ENCODE data around the gene BSPH1.

The BSPH1 gene, protein sequence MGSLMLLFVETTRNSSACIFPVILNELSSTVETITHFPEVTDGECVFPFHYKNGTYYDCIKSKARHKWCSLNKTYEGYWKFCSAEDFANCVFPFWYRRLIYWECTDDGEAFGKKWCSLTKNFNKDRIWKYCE

DNA sequence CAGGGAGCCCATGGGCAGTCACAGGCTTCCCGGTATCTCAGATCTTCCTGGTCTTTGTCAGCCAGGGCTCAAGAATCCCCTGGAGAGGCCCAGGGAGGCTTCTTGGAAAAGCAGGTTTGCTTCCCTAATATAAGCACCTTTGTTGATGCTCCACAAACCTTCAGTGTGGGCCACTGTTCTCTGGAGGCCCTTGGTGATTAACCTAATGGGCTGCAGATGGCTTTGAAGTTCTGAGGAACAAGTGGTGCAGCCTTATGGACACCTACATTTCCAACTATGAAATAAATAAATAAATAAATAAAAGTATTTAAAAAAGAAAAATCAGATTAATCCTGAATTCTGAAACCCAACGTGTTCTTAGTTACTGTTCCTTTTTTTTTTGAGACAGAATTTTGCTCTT lies at the start of gene BSPH1:
BSPH1 (minus strand) TSS at position 101 of the 400 bp plus-strand sequence; CDS start at position 12, 89 bp downstream.
- no peaks in the 10 kb centered on the region for H3K79me2 ChIP-seq (ENCODE audit: insufficient read depth, low read length)
- no peak within 1 kb of the TSS for H3K9ac ChIP-seq (ENCODE audit: low read length)
- H3K27ac ChIP-seq (ENCODE audit: low read depth, low read length, poor library complexity, severe bottlenecking) = no peak within 1 kb of the TSS
- H3K4me1 ChIP-seq (ENCODE audit: insufficient read depth, low read length, severe bottlenecking) = no peaks in the 10 kb centered on the region
- no peaks in the 10 kb centered on the region for H3F3A ChIP-seq (ENCODE audit: insufficient read depth, low read length)
- no peak for TF ChIP-seq EZH2 (IDR thresholded peaks at IDR 0.05; ENCODE audit: borderline replicate concordance, low read length)
- TF ChIP-seq, protein P1, sequence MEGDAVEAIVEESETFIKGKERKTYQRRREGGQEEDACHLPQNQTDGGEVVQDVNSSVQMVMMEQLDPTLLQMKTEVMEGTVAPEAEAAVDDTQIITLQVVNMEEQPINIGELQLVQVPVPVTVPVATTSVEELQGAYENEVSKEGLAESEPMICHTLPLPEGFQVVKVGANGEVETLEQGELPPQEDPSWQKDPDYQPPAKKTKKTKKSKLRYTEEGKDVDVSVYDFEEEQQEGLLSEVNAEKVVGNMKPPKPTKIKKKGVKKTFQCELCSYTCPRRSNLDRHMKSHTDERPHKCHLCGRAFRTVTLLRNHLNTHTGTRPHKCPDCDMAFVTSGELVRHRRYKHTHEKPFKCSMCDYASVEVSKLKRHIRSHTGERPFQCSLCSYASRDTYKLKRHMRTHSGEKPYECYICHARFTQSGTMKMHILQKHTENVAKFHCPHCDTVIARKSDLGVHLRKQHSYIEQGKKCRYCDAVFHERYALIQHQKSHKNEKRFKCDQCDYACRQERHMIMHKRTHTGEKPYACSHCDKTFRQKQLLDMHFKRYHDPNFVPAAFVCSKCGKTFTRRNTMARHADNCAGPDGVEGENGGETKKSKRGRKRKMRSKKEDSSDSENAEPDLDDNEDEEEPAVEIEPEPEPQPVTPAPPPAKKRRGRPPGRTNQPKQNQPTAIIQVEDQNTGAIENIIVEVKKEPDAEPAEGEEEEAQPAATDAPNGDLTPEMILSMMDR (IDR thresholded peaks at IDR 0.05; ENCODE audit: low read length) = no peak
- H3K36me3 ChIP-seq (ENCODE audit: insufficient read depth, low read length) = no peaks in the 10 kb centered on the region
- no peak within 1 kb of the TSS for H3K4me3 ChIP-seq (ENCODE audit: low read depth, low read length, poor library complexity, severe bottlenecking)
- no peaks in the 10 kb centered on the region for H3K9me3 ChIP-seq (ENCODE audit: low read length)
- no peak within 1 kb of the TSS for H2AFZ ChIP-seq (ENCODE audit: low read length)
- H3K4me2 ChIP-seq (ENCODE audit: low read length) = no peak within 1 kb of the TSS
- H3K27me3 ChIP-seq (ENCODE audit: insufficient read depth, low read length) = no peaks in the 10 kb centered on the region
- H4K20me1 ChIP-seq (ENCODE audit: insufficient read depth, low read length) = no peaks in the 10 kb centered on the region
- H3K9me2 ChIP-seq (ENCODE audit: low read depth, low read length) = no peaks in the 10 kb centered on the region

DNA sequence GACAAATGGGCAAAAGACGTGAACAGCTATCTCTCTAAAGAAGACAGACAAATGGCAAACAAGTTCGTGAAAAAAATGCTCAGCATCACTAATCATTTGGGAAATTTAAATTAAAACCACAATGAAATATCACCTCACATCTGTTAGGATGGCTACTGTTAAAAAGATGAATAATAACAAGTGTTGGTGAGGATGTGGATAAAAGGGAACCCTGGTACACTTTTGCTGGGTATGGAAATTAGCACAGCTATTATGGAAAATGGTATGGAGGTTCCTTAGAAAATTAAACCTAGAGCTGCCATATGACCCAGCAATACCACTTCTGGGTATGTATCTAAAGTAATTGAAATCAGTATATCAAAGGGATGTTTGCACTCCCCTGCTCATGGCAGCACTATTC lies 44.8 kb upstream of the BSPH1 start:
- no peaks in the 10 kb centered on the region for H3K9me3 ChIP-seq (ENCODE audit: low read length)
- no peak for TF ChIP-seq EZH2 (IDR thresholded peaks at IDR 0.05; ENCODE audit: borderline replicate concordance, low read length)
- TF ChIP-seq, protein P1 (IDR thresholded peaks at IDR 0.05; ENCODE audit: low read length) = no peak
- H4K20me1 ChIP-seq (ENCODE audit: insufficient read depth, low read length) = no peaks in the 10 kb centered on the region
- no peak overlapping the region for H3K4me2 ChIP-seq (ENCODE audit: low read length)
- no peaks in the 10 kb centered on the region for H3K9me2 ChIP-seq (ENCODE audit: low read depth, low read length)
- no peaks in the 10 kb centered on the region for H3K4me1 ChIP-seq (ENCODE audit: insufficient read depth, low read length, severe bottlenecking)
- no peak overlapping the region for H2AFZ ChIP-seq (ENCODE audit: low read length)
- H3K79me2 ChIP-seq (ENCODE audit: insufficient read depth, low read length) = no peaks in the 10 kb centered on the region
- H3K9ac ChIP-seq (ENCODE audit: low read length) = no peak overlapping the region
- H3K27me3 ChIP-seq (ENCODE audit: insufficient read depth, low read length) = peaks cover 14% of the 10 kb centered on the region; the same call in 1 of the 2 replicates
- no peaks in the 10 kb centered on the region for H3K36me3 ChIP-seq (ENCODE audit: insufficient read depth, low read length)
- no peak overlapping the region for H3K4me3 ChIP-seq (ENCODE audit: low read depth, low read length, poor library complexity, severe bottlenecking)
- H3K27ac ChIP-seq (ENCODE audit: low read depth, low read length, poor library complexity, severe bottlenecking) = no peak overlapping the region
- H3F3A ChIP-seq (ENCODE audit: insufficient read depth, low read length) = no peaks in the 10 kb centered on the region

DNA sequence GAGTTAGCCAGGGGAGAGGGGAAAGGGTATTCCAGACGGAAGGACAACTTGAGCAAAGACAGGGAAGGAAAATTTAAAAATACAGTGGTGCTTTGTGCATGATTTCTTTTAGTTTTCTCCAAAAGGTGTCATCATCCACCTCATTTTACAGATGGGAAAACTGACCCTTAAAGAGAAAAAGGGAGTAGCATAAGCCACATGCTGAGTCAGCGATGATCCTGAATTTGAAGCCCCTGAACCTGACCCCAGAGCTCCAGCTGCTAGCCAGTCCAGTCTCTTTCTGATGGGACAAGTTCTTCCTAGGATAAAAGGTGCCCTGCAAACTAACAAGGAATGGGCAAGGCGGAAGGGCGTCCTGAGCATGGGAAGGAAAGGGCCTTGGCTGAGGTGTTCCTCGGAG lies 41.6 kb upstream of the BSPH1 start:
- TF ChIP-seq, protein P1 (IDR thresholded peaks at IDR 0.05; ENCODE audit: low read length) = no peak
- no peak for TF ChIP-seq EZH2 (IDR thresholded peaks at IDR 0.05; ENCODE audit: borderline replicate concordance, low read length)
- Histone ChIP-seq H4K20me1 (ENCODE audit: insufficient read depth, low read length) (no peaks in the 10 kb centered on the region), H3F3A (ENCODE audit: insufficient read depth, low read length) (no peaks in the 10 kb centered on the region), H3K27ac (ENCODE audit: low read depth, low read length, poor library complexity, severe bottlenecking) (no peak overlapping the region), H3K4me2 (ENCODE audit: low read length) (no peak overlapping the region), H3K79me2 (ENCODE audit: insufficient read depth, low read length) (no peaks in the 10 kb centered on the region), H2AFZ (ENCODE audit: low read length) (no peak overlapping the region), H3K9ac (ENCODE audit: low read length) (no peak overlapping the region), H3K4me1 (ENCODE audit: insufficient read depth, low read length, severe bottlenecking) (no peaks in the 10 kb centered on the region), H3K27me3 (ENCODE audit: insufficient read depth, low read length) (no peaks in the 10 kb centered on the region; the same call in 1 of the 2 replicates), H3K4me3 (ENCODE audit: low read depth, low read length, poor library complexity, severe bottlenecking) (no peak overlapping the region), H3K36me3 (ENCODE audit: insufficient read depth, low read length) (no peaks in the 10 kb centered on the region), H3K9me3 (ENCODE audit: low read length) (no peaks in the 10 kb centered on the region), H3K9me2 (ENCODE audit: low read depth, low read length) (no peaks in the 10 kb centered on the region)
